BLaER1 (cell line): ENCODE data around the gene NPAS3.

Experiments used
- H3K27ac ChIP-seq: shearing (Covaris generic); formaldehyde crosslinking; 2 replicates; pipeline ENCODE4 v1.8.1; 2022
- H3K27me3 ChIP-seq: shearing (Covaris generic); formaldehyde crosslinking; 2 replicates; pipeline ENCODE4 v1.8.1; 2022
- H3K36me3 ChIP-seq: shearing (Covaris generic); formaldehyde crosslinking; 2 replicates; pipeline ENCODE4 v1.8.1; 2022
- H3K4me1 ChIP-seq: shearing (Covaris generic); formaldehyde crosslinking; 2 replicates; pipeline ENCODE4 v1.8.1; 2022
- H3K4me2 ChIP-seq: shearing (Covaris generic); formaldehyde crosslinking; 2 replicates; pipeline ENCODE4 v1.8.1; 2022
- H3K4me3 ChIP-seq: shearing (Covaris generic); formaldehyde crosslinking; 2 replicates; pipeline ENCODE4 v1.8.1; 2022
- H3K9ac ChIP-seq: shearing (Covaris generic); formaldehyde crosslinking; 2 replicates; pipeline ENCODE4 v1.8.1; 2022
- H3K9me3 ChIP-seq: shearing (Covaris generic); formaldehyde crosslinking; 2 replicates; pipeline ENCODE4 v1.8.1; 2022
- H4K20me1 ChIP-seq: shearing (Covaris generic); formaldehyde crosslinking; 2 replicates; pipeline ENCODE4 v1.8.1; 2022
- Cebpa-rat ChIP-seq: shearing (Covaris generic); IDR thresholded peaks from 2 replicates; pipeline ENCODE4 v1.8.1; 2022

Gene NPAS3

GRCh38 chr14:33840797-33841196 lies 902.1 kb downstream of the NPAS3 start:
- H3K9me3 ChIP-seq, result no peaks in the 10 kb centered on the region
- no peak overlapping the region for H3K27ac ChIP-seq
- H3K4me2 ChIP-seq, result no peak overlapping the region
- no peaks in the 10 kb centered on the region for H3K36me3 ChIP-seq
- TF ChIP-seq Cebpa-rat, result no peak
- H4K20me1 ChIP-seq, result no peaks in the 10 kb centered on the region
- no peaks in the 10 kb centered on the region for H3K4me1 ChIP-seq
- no peak overlapping the region for H3K9ac ChIP-seq
- H3K4me3 ChIP-seq, result no peak overlapping the region
- no peaks in the 10 kb centered on the region for H3K27me3 ChIP-seq

DNA sequence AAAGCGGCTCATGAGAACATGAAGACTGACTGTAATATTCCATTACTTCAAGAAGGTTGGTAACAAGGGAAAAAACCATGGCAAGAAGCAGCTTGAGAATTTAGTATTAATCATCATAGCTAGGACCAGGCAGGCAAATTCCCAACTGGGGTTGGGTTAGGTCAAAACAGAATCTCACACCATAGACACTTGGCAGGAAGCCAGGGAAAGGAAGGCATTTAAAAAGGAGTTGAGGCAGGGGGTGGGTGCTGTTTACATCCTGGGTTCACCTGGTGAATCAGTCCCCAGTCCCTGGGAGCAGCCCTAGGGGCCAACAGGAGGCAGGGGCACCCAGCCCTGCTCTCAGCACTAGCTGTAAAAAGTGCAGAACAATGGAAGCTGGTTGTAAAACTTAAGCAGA lies 903.6 kb downstream of the NPAS3 start:
- Histone ChIP-seq H4K20me1 (no peaks in the 10 kb centered on the region), H3K27ac (no peak overlapping the region), H3K27me3 (no peaks in the 10 kb centered on the region), H3K4me1 (no peaks in the 10 kb centered on the region), H3K9ac (no peak overlapping the region), H3K9me3 (no peaks in the 10 kb centered on the region), H3K4me2 (no peak overlapping the region), H3K4me3 (no peak overlapping the region), H3K36me3 (no peaks in the 10 kb centered on the region)
- no peak for TF ChIP-seq Cebpa-rat

GRCh38 chr14:33844118-33844517 lies 905.4 kb downstream of the NPAS3 start:
- no peak overlapping the region for H3K4me2 ChIP-seq
- no peaks in the 10 kb centered on the region for H3K36me3 ChIP-seq
- no peak overlapping the region for H3K4me3 ChIP-seq
- no peaks in the 10 kb centered on the region for H4K20me1 ChIP-seq
- no peaks in the 10 kb centered on the region for H3K27me3 ChIP-seq
- H3K4me1 ChIP-seq, result no peaks in the 10 kb centered on the region
- no peak for TF ChIP-seq Cebpa-rat
- no peak overlapping the region for H3K27ac ChIP-seq
- H3K9me3 ChIP-seq, result no peaks in the 10 kb centered on the region
- no peak overlapping the region for H3K9ac ChIP-seq

DNA sequence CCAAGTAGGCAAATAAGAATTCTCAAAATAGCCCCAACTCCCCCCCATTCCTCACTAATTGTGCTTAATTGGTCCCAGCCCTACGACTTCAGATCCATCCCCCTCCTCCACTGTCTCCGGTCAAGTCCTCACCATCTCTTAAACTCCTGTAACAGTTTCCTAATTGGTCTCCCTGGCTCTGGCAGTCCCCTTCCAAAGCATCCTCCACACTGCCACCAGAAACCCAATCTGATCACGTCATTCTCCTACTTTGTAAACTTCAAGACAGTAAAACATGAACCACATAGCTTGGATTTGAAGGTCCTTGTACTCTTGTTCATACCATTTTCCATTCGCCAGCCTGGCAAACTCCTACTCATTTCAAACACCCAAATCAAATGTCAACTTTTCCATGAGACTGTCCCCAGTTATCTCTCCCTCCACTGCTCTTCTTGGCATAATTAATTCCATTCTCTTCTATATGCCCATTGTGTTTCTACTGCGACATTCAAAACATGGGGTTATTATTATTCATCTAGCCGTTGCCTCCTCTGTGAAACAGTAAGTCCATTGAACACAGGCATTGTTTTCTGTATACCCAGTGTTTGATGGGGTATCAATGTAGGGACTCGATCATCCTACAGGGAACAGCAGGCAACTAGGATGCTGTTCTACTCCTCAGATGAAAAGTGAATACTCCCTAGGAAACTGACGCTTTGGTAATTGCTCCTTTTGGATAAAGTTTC lies 907.6 kb downstream of the NPAS3 start:
- Histone ChIP-seq H3K36me3 (no peaks in the 10 kb centered on the region), H3K4me2 (no peak overlapping the region), H3K9ac (no peak overlapping the region), H3K9me3 (no peaks in the 10 kb centered on the region), H3K4me3 (no peak overlapping the region), H4K20me1 (no peaks in the 10 kb centered on the region), H3K27me3 (no peaks in the 10 kb centered on the region), H3K4me1 (no peaks in the 10 kb centered on the region), H3K27ac (no peak overlapping the region)
- TF ChIP-seq Cebpa-rat, result no peak

GRCh38 chr14:33847066-33847465 lies 908.4 kb downstream of the NPAS3 start:
- no peak overlapping the region for H3K9ac ChIP-seq
- no peaks in the 10 kb centered on the region for H3K36me3 ChIP-seq
- no peak overlapping the region for H3K4me2 ChIP-seq
- H3K4me1 ChIP-seq, result no peaks in the 10 kb centered on the region
- no peak for TF ChIP-seq Cebpa-rat
- H4K20me1 ChIP-seq, result no peaks in the 10 kb centered on the region
- no peaks in the 10 kb centered on the region for H3K9me3 ChIP-seq
- H3K27ac ChIP-seq, result no peak overlapping the region
- no peak overlapping the region for H3K4me3 ChIP-seq
- H3K27me3 ChIP-seq, result no peaks in the 10 kb centered on the region

DNA sequence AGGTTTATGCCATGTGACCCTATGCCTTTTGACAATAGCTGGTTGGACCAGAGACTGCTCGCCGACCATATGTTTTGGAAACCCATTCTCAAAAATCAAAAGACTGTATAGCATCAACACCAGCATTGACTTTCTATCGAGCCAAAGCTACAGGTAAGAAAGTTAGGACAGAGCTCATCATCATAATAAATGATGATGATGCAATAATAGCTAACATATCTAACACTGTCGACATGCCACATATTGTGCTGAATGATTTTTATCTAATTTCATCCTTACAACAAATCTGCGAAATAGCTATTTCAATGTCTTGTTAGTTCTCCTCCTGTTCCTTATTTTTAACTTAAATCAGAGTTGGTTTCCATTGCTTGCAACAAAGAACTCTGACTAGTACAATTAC lies 909.3 kb downstream of the NPAS3 start:
- Histone ChIP-seq H3K4me3 (no peak overlapping the region), H3K9me3 (no peaks in the 10 kb centered on the region), H3K27me3 (no peaks in the 10 kb centered on the region), H4K20me1 (no peaks in the 10 kb centered on the region), H3K4me2 (no peak overlapping the region), H3K36me3 (no peaks in the 10 kb centered on the region), H3K27ac (no peak overlapping the region), H3K9ac (no peak overlapping the region), H3K4me1 (no peaks in the 10 kb centered on the region)
- TF ChIP-seq Cebpa-rat, result no peak

- Histone ChIP-seq H3K4me2 (no peak overlapping the region), H3K4me1 (no peaks in the 10 kb centered on the region), H3K9me3 (no peaks in the 10 kb centered on the region), H3K4me3 (no peak overlapping the region), H3K36me3 (no peaks in the 10 kb centered on the region), H3K27me3 (no peaks in the 10 kb centered on the region), H3K27ac (no peak overlapping the region), H3K9ac (no peak overlapping the region), H4K20me1 (no peaks in the 10 kb centered on the region)
- no peak for TF ChIP-seq Cebpa-rat
Observed at GRCh38 chr14:33848706-33849454, 910.2 kb downstream of the NPAS3 start.

GRCh38 chr14:33849455-33849801 lies 910.7 kb downstream of the NPAS3 start:
- Histone ChIP-seq H3K4me3 (no peak overlapping the region), H3K4me1 (no peaks in the 10 kb centered on the region), H4K20me1 (no peaks in the 10 kb centered on the region), H3K36me3 (no peaks in the 10 kb centered on the region), H3K9me3 (no peaks in the 10 kb centered on the region), H3K27me3 (no peaks in the 10 kb centered on the region), H3K4me2 (no peak overlapping the region), H3K27ac (no peak overlapping the region), H3K9ac (no peak overlapping the region)
- no peak for TF ChIP-seq Cebpa-rat

DNA sequence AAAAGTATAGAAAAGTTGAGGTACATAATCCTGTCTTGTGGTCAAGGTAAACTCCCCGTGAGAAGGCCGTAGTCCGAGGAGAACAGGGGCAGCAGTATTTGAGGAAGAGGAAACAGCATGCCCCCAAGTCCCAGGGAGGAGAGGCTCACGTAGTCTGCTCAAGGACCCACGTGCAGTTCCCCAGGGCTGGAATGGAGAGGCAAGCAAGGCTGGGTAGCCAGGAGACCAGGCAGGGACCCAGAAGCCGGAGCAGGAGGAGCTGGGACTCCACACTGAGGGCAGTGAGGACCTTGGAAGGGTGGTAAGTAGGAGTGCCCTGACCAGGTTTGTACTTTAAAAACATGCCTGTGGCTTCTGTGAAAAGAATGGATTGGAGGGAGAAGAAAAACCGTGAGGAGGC lies 912.1 kb downstream of the NPAS3 start:
- no peaks in the 10 kb centered on the region for H4K20me1 ChIP-seq
- no peak overlapping the region for H3K9ac ChIP-seq
- H3K4me3 ChIP-seq, result no peak overlapping the region
- TF ChIP-seq Cebpa-rat, result no peak
- H3K9me3 ChIP-seq, result no peaks in the 10 kb centered on the region
- no peak overlapping the region for H3K27ac ChIP-seq
- H3K36me3 ChIP-seq, result no peaks in the 10 kb centered on the region
- H3K4me2 ChIP-seq, result no peak overlapping the region
- H3K4me1 ChIP-seq, result no peaks in the 10 kb centered on the region
- no peaks in the 10 kb centered on the region for H3K27me3 ChIP-seq

DNA sequence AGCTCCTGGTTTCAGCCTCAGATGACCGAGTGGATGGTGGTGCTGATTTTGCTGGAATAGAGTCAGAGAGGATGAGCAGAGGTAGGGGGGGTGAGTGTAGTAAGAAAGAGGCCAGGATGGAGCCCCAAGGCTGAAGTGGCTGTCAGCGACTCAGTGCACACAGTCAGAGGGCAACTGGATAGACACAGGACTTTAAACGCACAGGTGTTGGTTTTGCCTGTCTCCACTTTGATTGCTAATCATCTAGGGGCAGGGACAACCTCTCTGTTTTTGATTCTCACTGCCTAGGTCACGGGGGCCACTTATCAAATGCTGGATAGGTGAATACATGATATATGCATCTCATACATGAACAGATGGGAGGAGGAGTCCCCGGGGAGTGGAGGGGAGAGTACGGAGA lies 912.7 kb downstream of the NPAS3 start:
- Histone ChIP-seq H3K9me3 (no peaks in the 10 kb centered on the region), H3K27me3 (no peaks in the 10 kb centered on the region), H3K36me3 (no peaks in the 10 kb centered on the region), H4K20me1 (no peaks in the 10 kb centered on the region), H3K4me3 (no peak overlapping the region), H3K4me2 (no peak overlapping the region), H3K4me1 (no peaks in the 10 kb centered on the region), H3K9ac (no peak overlapping the region), H3K27ac (no peak overlapping the region)
- TF ChIP-seq Cebpa-rat, result no peak
